Stimulated activated effector memory CD8-positive, alpha-beta T cell treated with anti-CD3 and anti-CD28 coated beads, Interleukin-12 subunit alpha, Interleukin-12 subunit beta, amount 100 ng/mL, for 72 hours (primary cell): ENCODE results near the gene CFAP119.
"Not testable (repeated sequence)": the region's sequence is repeated elsewhere in the genome, so short reads cannot be mapped to it uniquely, and the experiment has no call there.

Source experiments
- ATAC-seq: fragments of 150-1000 bp; cut with Tn5 transposase; 2 replicates; pipeline ENCODE4 v1.10.0; 2021
- DNase-seq, 2 donors: peaks; one replicate each; pipeline ENCODE4 v3.0.0; 2021 to 2022; ENCODE audit warnings: low spot score in 2 of 2
- H3K27ac Mint-ChIP-seq: one replicate; pipeline ENCODE4 v1.8.0; 2022; ENCODE audit warnings: mild to moderate bottlenecking, mixed read lengths
- H3K36me3 Mint-ChIP-seq: one replicate; pipeline ENCODE4 v1.8.0; 2022; ENCODE audit warnings: mild to moderate bottlenecking, mixed read lengths
- H3K4me1 Mint-ChIP-seq: one replicate; pipeline ENCODE4 v1.8.0; 2022; ENCODE audit warnings: mixed read lengths
- H3K4me3 Mint-ChIP-seq: one replicate; pipeline ENCODE4 v1.8.0; 2022; ENCODE audit warnings: mild to moderate bottlenecking, mixed read lengths
- H3K9me3 Mint-ChIP-seq: one replicate; pipeline ENCODE4 v1.8.0; 2022; ENCODE audit warnings: mixed read lengths

Gene CFAP119

GRCh38 chr16:30761928-30762902 lies at the start of gene CFAP119, which contains the start of gene RNF40:
Gene CFAP119 (minus strand): TSS chr16:30762062. CDS start chr16:30761748, 314 bp downstream.
Gene RNF40 (plus strand): TSS chr16:30762322. CDS start chr16:30762546, 224 bp downstream.
- peak within 1 kb of the TSS; percentile 92 for H3K4me3 Mint-ChIP-seq
- ATAC-seq: peak; percentile 94
- no peaks in the 10 kb centered on the region for H3K9me3 Mint-ChIP-seq
- DNase-seq: peak; percentile 86 to 95
- peak within 1 kb of the TSS; percentile 84 for H3K27ac Mint-ChIP-seq
- peaks cover 65% of the 10 kb centered on the region for H3K36me3 Mint-ChIP-seq
- H3K4me1 Mint-ChIP-seq: peaks cover 28% of the 10 kb centered on the region

DNA sequence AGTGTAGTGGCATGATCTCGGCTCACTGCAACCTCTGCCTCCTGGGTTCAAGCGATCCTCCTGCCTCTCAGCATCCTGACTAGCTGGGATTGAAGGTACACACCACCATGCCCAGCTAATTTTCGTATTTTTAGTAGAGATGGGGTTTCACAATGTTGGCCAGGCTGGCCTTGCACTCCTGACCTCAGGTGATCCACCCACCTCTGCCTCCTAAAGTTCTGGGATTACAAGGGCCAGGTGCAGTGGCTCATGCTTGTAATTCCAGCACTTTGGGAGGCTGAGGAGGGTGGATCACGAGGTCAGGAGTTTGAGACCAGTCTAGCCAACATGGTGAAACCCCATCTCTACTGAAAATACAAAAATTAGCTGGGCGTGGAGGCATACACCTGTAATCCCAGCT lies 47.8 kb upstream of the CFAP119 start:
- peaks cover 23% of the 10 kb centered on the region for H3K4me1 Mint-ChIP-seq
- H3K36me3 Mint-ChIP-seq, DNase-seq, H3K4me3 Mint-ChIP-seq, ATAC-seq, H3K9me3 Mint-ChIP-seq, H3K27ac Mint-ChIP-seq: not testable (repeated sequence)

DNA sequence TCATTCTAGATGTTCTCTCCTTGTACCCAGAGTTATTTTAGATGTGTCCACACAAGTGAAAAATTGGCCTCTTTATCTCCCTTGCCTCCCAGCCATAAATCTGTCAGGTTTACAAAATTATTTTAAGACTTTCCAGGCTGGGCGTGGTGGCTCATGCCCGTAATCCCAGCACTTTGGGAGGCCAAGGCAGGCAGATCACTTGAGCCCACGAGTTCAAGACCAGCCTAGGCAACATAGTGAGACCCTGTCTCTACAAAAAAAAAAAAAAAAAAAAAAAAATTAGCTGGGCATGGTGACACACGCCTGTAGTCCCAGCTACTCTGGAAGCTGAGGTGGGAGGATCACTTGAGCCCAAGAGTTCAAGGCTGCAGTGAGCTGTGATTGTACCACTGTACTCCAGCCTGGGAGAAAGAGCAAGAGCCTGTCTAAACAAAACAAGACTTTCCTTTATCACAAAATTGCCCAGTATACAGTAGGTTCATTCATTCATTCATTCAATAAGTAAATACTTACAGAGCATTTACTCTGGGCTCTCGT lies 47.1 kb upstream of the CFAP119 start:
- H3K36me3 Mint-ChIP-seq, H3K9me3 Mint-ChIP-seq, ATAC-seq, H3K4me3 Mint-ChIP-seq, DNase-seq, H3K27ac Mint-ChIP-seq: not testable (repeated sequence)
- H3K4me1 Mint-ChIP-seq: peaks cover 17% of the 10 kb centered on the region

GRCh38 chr16:30808146-30808545 lies 46.3 kb upstream of the CFAP119 start:
- Mint-ChIP-seq H3K4me1 (peaks cover 12% of the 10 kb centered on the region), H3K27ac (no peak overlapping the region), H3K9me3 (no peaks in the 10 kb centered on the region), H3K36me3 (peaks cover 6% of the 10 kb centered on the region), H3K4me3 (no peak overlapping the region)
- DNase-seq: no peak
- no peak for ATAC-seq

DNA sequence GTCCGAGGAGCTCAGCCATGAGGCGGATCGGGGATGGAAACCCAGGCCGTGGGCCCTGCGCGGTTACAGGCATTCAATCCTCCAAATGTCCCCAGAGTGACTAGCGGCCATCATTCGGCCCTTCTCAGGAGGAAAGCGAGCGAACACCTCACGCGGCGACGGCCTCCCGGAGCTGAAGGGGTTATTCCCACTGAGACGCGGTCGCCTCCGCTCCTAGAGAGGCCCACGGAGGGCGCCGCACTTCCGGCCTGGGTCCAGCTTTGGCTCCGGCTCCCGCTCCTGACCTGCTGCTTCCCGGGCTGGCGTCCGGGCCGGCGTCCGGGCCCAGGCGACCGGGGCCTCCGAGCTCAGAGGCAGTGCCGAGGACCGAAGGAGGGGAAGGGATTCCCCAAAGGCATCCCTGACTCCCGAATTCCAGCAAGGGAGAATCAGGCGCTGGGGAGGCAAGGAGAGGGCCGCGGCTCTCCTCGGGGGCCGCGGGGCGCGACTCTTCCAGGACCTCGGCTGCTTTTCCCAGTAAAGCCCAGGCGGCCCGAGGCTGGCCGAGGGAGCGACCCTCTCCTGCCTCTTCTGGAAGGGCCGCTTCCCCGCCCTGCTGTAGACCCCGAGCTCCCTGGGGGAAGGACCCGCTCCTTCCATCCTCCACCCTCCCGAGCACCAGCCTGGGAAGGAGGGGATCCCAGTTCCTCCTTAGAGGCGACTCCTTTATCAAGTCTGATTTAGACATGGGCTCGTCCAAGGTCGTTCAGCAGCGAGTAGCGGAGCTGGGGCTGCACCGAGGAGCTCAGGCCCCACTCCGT lies 43.7 kb upstream of the CFAP119 start:
- ATAC-seq (peak; percentile 79), DNase-seq (peak; percentile 32 to 61)
- Mint-ChIP-seq H3K4me3 (peak overlapping the region; percentile 72), H3K27ac (peak overlapping the region; percentile 74), H3K9me3 (no peaks in the 10 kb centered on the region), H3K4me1 (peaks cover 12% of the 10 kb centered on the region), H3K36me3 (peaks cover 6% of the 10 kb centered on the region)

- peak; percentile 55 for ATAC-seq
- H3K9me3 Mint-ChIP-seq: no peaks in the 10 kb centered on the region
- peaks cover 6% of the 10 kb centered on the region for H3K36me3 Mint-ChIP-seq
- peak overlapping the region; percentile 72 for H3K4me3 Mint-ChIP-seq
- peak overlapping the region; percentile 74 for H3K27ac Mint-ChIP-seq
- DNase-seq: no peak
- peaks cover 12% of the 10 kb centered on the region for H3K4me1 Mint-ChIP-seq
Measured at GRCh38 chr16:30805056-30805369, 43.2 kb upstream of the CFAP119 start.

GRCh38 chr16:30802936-30803335 lies 41.1 kb upstream of the CFAP119 start:
- no peak overlapping the region for H3K4me3 Mint-ChIP-seq
- H3K27ac Mint-ChIP-seq: no peak overlapping the region
- no peak for ATAC-seq

GRCh38 chr16:30797670-30798309 lies 35.9 kb upstream of the CFAP119 start:
- ATAC-seq: peak; percentile 40
- Mint-ChIP-seq H3K36me3 (no peaks in the 10 kb centered on the region), H3K27ac (no peak overlapping the region)

More at GRCh38 chr16:30802936-30803335, 41.1 kb upstream of the CFAP119 start:
- H3K9me3 Mint-ChIP-seq: no peaks in the 10 kb centered on the region
- H3K36me3 Mint-ChIP-seq: peaks cover 6% of the 10 kb centered on the region
- DNase-seq: no peak
- H3K4me1 Mint-ChIP-seq: peaks cover 12% of the 10 kb centered on the region

GRCh38 chr16:30794634-30795033 lies 32.8 kb upstream of the CFAP119 start:
- Mint-ChIP-seq H3K4me3 (no peak overlapping the region), H3K27ac (peak overlapping the region; percentile 20), H3K36me3 (no peaks in the 10 kb centered on the region), H3K9me3 (no peaks in the 10 kb centered on the region), H3K4me1 (no peaks in the 10 kb centered on the region)
- DNase-seq (no peak), ATAC-seq (no peak)

More at GRCh38 chr16:30797670-30798309, 35.9 kb upstream of the CFAP119 start:
- H3K4me3 Mint-ChIP-seq: no peak overlapping the region
- no peaks in the 10 kb centered on the region for H3K4me1 Mint-ChIP-seq
- DNase-seq: no peak
- no peaks in the 10 kb centered on the region for H3K9me3 Mint-ChIP-seq

DNA sequence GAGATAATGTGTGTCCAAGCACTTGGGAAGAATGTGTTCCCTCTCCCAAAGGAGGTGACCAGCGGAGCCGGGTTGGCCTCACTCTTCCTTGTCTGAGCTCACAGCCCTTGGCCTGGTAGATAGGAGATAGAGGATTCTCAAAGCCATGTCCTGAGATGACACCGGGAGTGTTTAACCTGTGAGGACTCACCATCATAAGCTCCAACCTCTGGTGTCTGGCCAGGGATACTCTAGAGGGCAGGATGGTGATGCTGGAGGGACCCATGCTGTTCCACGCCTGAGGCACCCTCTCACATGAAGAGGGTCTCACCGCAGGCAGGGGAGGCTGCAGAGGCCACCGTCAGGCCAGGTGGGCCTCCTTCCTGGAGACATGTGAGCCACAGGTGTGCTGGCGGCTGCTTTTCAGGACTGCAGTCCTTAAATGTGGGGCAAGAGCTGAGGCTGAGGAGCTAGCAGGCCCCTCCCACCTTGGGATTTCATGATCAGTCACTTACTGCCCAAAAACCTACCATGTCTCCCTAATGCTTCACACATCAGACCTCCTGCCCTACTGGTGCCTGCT lies 31.7 kb upstream of the CFAP119 start:
- Mint-ChIP-seq H3K4me3 (no peak overlapping the region), H3K27ac (no peak overlapping the region), H3K4me1 (no peaks in the 10 kb centered on the region), H3K9me3 (no peaks in the 10 kb centered on the region), H3K36me3 (no peaks in the 10 kb centered on the region)
- DNase-seq (no peak), ATAC-seq (no peak)

DNA sequence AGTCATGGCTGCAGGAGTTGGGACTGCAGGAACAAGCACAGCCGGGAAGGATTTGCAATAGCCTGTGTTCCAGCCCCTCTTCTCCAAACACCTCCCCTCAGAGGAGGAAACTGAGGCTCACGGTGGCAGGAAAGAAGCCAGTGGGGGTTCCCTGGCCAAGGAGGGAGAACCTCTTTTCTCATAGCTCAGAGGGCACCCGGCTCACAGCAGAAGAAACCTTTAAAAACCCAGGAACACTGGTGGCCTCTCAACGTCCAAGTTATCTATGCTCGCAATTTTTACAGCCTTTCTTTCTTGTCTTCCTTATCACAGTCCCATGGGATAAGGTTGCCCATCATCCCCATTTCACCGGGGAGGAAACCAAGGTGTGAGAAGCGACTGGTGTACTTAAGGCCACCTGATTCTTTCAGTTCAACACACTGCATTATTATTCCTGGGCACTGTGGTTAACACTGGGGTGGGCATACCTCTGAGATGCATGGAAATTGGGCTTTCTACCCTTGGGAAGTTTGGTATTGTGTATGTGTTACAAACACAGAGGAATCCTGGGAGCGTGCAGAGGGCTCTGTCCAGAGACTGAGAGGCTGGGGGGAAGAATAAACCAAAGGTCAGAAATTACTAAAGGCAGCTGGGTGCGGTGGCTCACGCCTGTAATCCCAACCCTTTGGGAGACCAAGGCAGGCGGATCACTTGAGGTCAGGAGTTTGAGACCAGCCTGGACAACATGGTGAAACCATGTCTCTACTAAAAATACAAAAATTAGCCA lies 25.9 kb upstream of the CFAP119 start:
- Mint-ChIP-seq H3K4me3 (peak overlapping the region; percentile 84), H3K36me3 (no peaks in the 10 kb centered on the region), H3K27ac (peak overlapping the region; percentile 94), H3K9me3 (no peaks in the 10 kb centered on the region), H3K4me1 (peaks cover 7% of the 10 kb centered on the region)
- ATAC-seq: no peak
- no peak for DNase-seq

- H3K36me3 Mint-ChIP-seq: no peaks in the 10 kb centered on the region
- H3K4me1 Mint-ChIP-seq: peaks cover 7% of the 10 kb centered on the region
- no peaks in the 10 kb centered on the region for H3K9me3 Mint-ChIP-seq
- peak within 1 kb of the TSS; percentile 84 for H3K4me3 Mint-ChIP-seq
- H3K27ac Mint-ChIP-seq: peak within 1 kb of the TSS; percentile 94
- ATAC-seq: peak; percentile 63
- DNase-seq: no peak
Measured at GRCh38 chr16:30786936-30787612, 25.2 kb upstream of the CFAP119 start, which contains the start of gene ZNF629. Gene ZNF629 (minus strand): TSS chr16:30787205. CDS start chr16:30784482, 2,723 bp downstream.

GRCh38 chr16:30786115-30786935 lies 24.5 kb upstream of the CFAP119 start:
- Mint-ChIP-seq H3K9me3 (no peaks in the 10 kb centered on the region), H3K4me3 (peak overlapping the region; percentile 84), H3K4me1 (peaks cover 7% of the 10 kb centered on the region), H3K27ac (peak overlapping the region; percentile 94), H3K36me3 (peaks cover 2% of the 10 kb centered on the region)
- DNase-seq (no peak), ATAC-seq (peak; percentile 53)
